Mammary epithelial cell (primary cell): ENCODE data around the gene STK11IP.

Experiments used
- CTCF ChIP-seq, 2 donors: IDR thresholded peaks in 1 of 2; conservative IDR thresholded peaks in 1 of 2; 2 replicates each; pipeline ENCODE4 v1.5.1; 2011 to 2012; ENCODE audit warnings: inconsistent platforms in 2 of 2, low read length in 2 of 2, mild to moderate bottlenecking in 2 of 2, control low read depth in 1 of 2, low read depth in 1 of 2; ENCODE audit not compliant: insufficient read depth in 1 of 2; ENCODE audit errors: extremely low read depth in 1 of 2
- EZH2 ChIP-seq: IDR thresholded peaks from 2 replicates; pipeline ENCODE4 v1.6.1; 2012; ENCODE audit warnings: low read length, inconsistent platforms, borderline replicate concordance

- TF ChIP-seq CTCF (conservative IDR thresholded peaks at IDR 0.05 in 1 of 2, IDR thresholded peaks at IDR 0.05 in 1 of 2; ENCODE audit: extremely low read depth in 1 of 2, insufficient read depth in 1 of 2, low read depth in 1 of 2, low read length in 2 of 2): no peak
- no peak for TF ChIP-seq EZH2
Observed at GRCh38 chr2:219643084-219643473, 45.4 kb downstream of the STK11IP start.
